PFSK-1 (cell line): ENCODE data around the gene EVA1A.

ENCODE experiments used
- FOXP2 ChIP-seq: optimal IDR thresholded peaks from 2 replicates; pipeline ENCODE3; 2011; ENCODE audit warnings: borderline replicate concordance, control low read depth, inconsistent platforms; ENCODE audit not compliant: insufficient read depth; ENCODE audit errors: extremely low read length, extremely low read depth
- POLR2AphosphoS5 ChIP-seq: IDR thresholded peaks from 2 replicates; pipeline ENCODE4 v1.6.1; 2012; ENCODE audit warnings: low read depth, mild to moderate bottlenecking, control low read depth, low read length, moderate library complexity
- SIN3A ChIP-seq: IDR thresholded peaks from 2 replicates; pipeline ENCODE4 v1.6.1; 2012; ENCODE audit warnings: mild to moderate bottlenecking, low read length, moderate library complexity, borderline replicate concordance; ENCODE audit not compliant: insufficient read depth
- TAF1 ChIP-seq: IDR thresholded peaks from 2 replicates; pipeline ENCODE4 v1.6.1; 2012; ENCODE audit warnings: low read length, control low read depth, borderline replicate concordance; ENCODE audit not compliant: insufficient read depth
- TF ChIP-seq, protein P1 (sequence below), 2 experiments: IDR thresholded peaks; 2 replicates each; pipeline versions ENCODE4 v1.6.1 to v1.8.0; 2011 to 2012; ENCODE audit warnings: low read depth in 2 of 2, low read length in 2 of 2, control low read depth in 1 of 2, inconsistent platforms in 1 of 2, mild to moderate bottlenecking in 1 of 2, moderate library complexity in 1 of 2; ENCODE audit not compliant: insufficient read depth in 1 of 2

Gene EVA1A

DNA sequence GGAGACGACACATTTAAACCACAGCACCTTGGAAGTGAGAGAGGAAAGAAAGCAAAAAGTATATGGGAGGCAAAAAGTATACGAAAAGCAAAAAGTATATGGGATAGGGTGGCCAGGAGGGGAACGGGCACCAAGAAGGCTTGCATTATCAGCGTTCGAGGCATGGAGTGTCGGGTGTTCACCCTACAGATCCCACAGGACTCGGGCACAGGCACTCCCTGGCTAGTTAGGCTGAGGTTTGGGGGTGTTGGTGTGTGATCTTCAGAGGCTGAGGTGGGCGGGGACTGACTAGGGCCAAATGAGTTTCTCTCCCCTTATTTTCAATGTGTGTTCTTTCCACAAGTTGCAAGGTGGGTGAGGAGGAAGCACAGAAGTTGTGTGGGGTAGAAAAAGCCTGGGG lies 86.6 kb downstream of the EVA1A start:
- TF ChIP-seq SIN3A (no peak), FOXP2 (no peak)

DNA sequence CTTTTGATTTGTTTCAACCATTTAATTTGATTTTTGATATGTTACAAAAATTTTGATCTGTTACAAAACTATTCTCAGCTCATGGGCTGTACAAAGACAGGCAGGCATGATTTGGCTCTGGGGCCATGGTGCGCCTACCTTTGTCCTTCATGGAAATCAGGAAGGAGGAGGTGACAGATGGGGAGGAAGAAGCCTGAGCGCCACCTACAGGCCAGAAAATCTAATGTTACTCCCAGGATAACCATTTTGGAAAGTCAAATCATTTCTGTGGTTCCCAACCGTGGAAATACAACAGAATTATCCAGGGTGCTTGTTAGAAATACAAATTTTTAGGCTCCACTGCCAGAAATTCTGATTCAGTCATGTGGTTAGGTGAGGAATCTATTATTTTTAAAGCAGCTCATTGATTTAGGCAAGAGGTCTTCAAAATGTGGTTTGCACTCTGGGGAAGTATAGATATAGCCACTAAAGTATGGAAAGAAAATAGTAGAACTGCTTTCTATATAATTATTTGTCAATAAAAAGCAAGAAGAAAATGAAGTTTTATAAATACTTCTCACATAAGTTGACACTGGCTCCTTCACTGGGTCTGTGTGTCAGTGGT lies 93.9 kb downstream of the EVA1A start:
- TF ChIP-seq POLR2AphosphoS5 = no peak
- TF ChIP-seq FOXP2 = no peak
- TF ChIP-seq, protein P1, sequence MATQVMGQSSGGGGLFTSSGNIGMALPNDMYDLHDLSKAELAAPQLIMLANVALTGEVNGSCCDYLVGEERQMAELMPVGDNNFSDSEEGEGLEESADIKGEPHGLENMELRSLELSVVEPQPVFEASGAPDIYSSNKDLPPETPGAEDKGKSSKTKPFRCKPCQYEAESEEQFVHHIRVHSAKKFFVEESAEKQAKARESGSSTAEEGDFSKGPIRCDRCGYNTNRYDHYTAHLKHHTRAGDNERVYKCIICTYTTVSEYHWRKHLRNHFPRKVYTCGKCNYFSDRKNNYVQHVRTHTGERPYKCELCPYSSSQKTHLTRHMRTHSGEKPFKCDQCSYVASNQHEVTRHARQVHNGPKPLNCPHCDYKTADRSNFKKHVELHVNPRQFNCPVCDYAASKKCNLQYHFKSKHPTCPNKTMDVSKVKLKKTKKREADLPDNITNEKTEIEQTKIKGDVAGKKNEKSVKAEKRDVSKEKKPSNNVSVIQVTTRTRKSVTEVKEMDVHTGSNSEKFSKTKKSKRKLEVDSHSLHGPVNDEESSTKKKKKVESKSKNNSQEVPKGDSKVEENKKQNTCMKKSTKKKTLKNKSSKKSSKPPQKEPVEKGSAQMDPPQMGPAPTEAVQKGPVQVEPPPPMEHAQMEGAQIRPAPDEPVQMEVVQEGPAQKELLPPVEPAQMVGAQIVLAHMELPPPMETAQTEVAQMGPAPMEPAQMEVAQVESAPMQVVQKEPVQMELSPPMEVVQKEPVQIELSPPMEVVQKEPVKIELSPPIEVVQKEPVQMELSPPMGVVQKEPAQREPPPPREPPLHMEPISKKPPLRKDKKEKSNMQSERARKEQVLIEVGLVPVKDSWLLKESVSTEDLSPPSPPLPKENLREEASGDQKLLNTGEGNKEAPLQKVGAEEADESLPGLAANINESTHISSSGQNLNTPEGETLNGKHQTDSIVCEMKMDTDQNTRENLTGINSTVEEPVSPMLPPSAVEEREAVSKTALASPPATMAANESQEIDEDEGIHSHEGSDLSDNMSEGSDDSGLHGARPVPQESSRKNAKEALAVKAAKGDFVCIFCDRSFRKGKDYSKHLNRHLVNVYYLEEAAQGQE (IDR thresholded peaks at IDR 0.05; ENCODE audit: insufficient read depth in 1 of 2, low read depth in 2 of 2, low read length in 2 of 2) = no peak
- no peak for TF ChIP-seq TAF1
- no peak for TF ChIP-seq SIN3A

DNA sequence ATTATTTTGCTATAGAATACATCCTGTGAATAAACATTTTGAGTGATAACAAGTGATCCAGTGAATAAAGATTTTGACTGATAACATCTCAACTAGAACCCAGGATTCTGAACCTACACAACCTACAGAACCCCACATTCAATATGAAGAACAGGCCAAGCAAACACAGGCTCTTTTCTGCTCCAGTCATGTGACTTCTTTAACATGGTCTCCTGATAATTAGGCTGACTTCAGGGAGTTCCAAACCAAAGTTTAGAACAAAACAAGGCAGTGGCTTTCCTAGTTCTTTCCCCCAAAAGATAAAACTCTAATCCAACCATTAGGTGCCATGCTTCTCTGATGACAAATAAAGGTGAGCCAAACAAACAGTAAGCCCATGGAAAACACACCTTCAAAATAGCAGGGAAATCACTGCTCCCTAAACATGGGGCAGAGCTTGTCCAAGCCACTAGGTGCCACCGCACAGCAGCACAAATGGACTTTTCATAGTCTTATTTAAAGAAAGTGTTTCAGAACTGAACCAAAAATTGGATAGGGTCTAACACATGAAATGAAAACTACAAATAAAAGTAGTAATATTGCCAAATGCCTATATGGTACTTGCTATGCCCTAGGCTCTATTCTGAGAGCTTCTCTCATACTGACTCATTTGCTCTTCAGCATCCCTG lies 95.3 kb downstream of the EVA1A start:
- no peak for TF ChIP-seq TAF1
- TF ChIP-seq POLR2AphosphoS5 = no peak
- TF ChIP-seq SIN3A = no peak
- TF ChIP-seq, protein P1 (IDR thresholded peaks at IDR 0.05; ENCODE audit: insufficient read depth in 1 of 2, low read depth in 2 of 2, low read length in 2 of 2) = no peak
- no peak for TF ChIP-seq FOXP2

DNA sequence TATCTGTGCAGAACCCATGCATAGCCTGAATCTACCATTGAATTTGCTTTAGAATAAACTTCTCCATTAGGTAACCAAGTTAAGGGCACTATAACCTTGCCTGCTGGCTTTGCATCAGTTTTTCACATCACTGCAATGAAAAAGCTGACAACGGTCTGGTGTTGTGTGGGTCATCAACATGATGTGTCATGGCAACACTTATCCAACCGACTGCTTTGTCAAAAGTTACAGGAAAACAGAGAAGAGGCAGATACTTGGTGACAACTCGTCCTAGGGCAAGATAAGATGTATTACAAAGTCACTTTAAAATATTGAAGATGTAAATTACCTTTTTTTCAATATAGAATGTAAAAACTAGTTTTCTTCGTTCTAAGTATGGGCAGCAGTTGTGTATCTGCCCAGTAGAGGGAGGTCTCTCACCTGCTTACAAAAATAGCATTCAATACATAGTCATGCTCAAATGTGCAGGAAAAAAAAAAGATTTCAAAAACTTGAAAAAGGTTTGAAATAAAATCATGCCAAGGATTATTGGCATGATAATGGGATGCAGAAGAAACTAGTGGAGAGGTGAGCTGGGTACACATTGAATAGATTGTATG lies 96.3 kb downstream of the EVA1A start:
- TF ChIP-seq, protein P1 (IDR thresholded peaks at IDR 0.05; ENCODE audit: insufficient read depth in 1 of 2, low read depth in 2 of 2, low read length in 2 of 2) = no peak
- TF ChIP-seq FOXP2 = no peak

DNA sequence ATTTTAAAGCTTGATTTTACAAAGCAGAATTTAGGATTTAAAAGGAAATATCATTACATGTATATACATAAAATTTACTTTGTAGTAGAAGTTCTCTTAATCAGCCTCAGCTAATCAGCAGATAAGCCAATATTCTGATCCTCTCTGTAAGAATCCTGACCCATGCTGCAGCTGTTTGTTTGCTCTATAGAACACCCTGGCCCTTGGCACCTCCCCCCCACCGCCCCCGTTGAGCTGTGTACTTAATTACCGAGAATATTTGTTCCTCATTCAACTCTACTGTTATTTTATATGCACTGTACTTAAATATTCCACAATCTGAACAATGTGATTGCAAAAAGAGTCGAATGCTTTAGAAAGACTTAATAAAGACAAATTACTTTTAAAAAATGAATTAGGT lies 98.0 kb downstream of the EVA1A start:
- no peak for TF ChIP-seq TAF1

DNA sequence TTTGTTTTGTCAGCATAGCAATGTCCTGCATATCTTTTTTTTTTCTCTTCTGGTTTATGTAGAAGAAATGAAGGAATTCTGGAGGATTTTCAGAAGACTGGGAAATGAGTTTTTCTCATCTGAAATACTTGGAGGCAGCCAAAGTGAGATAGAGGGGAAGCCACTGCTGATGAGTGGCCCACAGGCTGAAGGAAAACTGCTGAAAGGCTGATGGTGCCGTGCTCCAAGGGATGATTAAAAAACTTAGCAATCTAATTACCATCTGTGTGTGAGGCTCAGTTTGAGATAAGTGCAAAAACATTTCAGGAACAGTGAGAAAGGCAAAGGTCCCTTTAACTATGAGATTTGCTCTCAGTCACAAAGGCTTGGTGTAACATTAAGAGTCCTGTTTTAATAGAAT lies 98.5 kb downstream of the EVA1A start:
- TF ChIP-seq TAF1 (no peak), SIN3A (no peak), FOXP2 (no peak), POLR2AphosphoS5 (no peak)
- TF ChIP-seq, protein P1 (IDR thresholded peaks at IDR 0.05; ENCODE audit: insufficient read depth in 1 of 2, low read depth in 2 of 2, low read length in 2 of 2) = no peak
